GM18499 (cell line): ENCODE data around the gene APEX1.
A peak's percentile ranks its signal among the peaks of the same experiment; 100 is the strongest.
"Not testable (repeated sequence)": the region's sequence is repeated elsewhere in the genome, so short reads cannot be mapped to it uniquely, and the experiment has no call there.

Source experiments
- ATAC-seq: cut with Tn5 transposase; IDR thresholded peaks from one replicate; pipeline ENCODE4 v1.9.1; 2021; ENCODE audit warnings: moderate number of reproducible peaks; ENCODE audit not compliant: insufficient read depth, unreplicated experiment

The APEX1 gene

GRCh38 chr14:20434701-20435581, 20.1 kb upstream of the APEX1 start:
- ATAC-seq = no peak

GRCh38 chr14:20435582-20436362, 19.3 kb upstream of the APEX1 start, which contains the start of gene KLHL33:
KLHL33 (minus strand) TSS chr14:20436166; CDS start chr14:20435811, 355 bp downstream.
- ATAC-seq = no peak

- no peak for ATAC-seq
These were observed 18.7 kb upstream of the APEX1 start for GRCh38 chr14:20436363-20436755.

- no peak for ATAC-seq
These were observed 16.4 kb upstream of the APEX1 start for GRCh38 chr14:20438664-20439063.

GRCh38 chr14:20440465-20440864, 14.6 kb upstream of the APEX1 start:
- no peak for ATAC-seq

GRCh38 chr14:20440882-20441281, 14.1 kb upstream of the APEX1 start:
- ATAC-seq = no peak

GRCh38 chr14:20441461-20441860, 13.6 kb upstream of the APEX1 start:
- ATAC-seq = no peak

- ATAC-seq = not testable (repeated sequence)
These were observed 11.4 kb upstream of the APEX1 start for GRCh38 chr14:20443650-20444049.

- no peak for ATAC-seq
These were observed 8.1 kb upstream of the APEX1 start for GRCh38 chr14:20446889-20447288.

GRCh38 chr14:20452831-20453230, 2.2 kb upstream of the APEX1 start:
- not testable (repeated sequence) for ATAC-seq

- ATAC-seq = peak; percentile 33
These were observed 602 bp downstream of the APEX1 start for GRCh38 chr14:20455355-20456300.

- ATAC-seq = no peak
These were observed 1.9 kb downstream of the APEX1 start for GRCh38 chr14:20456971-20457370.

GRCh38 chr14:20458031-20458789, 3.2 kb downstream of the APEX1 start:
- no peak for ATAC-seq

GRCh38 chr14:20460458-20461224, 5.6 kb downstream of the APEX1 start:
- no peak for ATAC-seq

GRCh38 chr14:20461225-20462141, 6.5 kb downstream of the APEX1 start, which contains the start of gene PIP4P1:
PIP4P1 (minus strand) TSS chr14:20461434; CDS start chr14:20461325, 109 bp downstream.
- peak; percentile 90 for ATAC-seq

- ATAC-seq = no peak
These were observed 13.8 kb downstream of the APEX1 start for GRCh38 chr14:20468764-20469241.

- peak; percentile 89 for ATAC-seq
These were observed 14.3 kb downstream of the APEX1 start, which contains the start of gene PNP for GRCh38 chr14:20469242-20469889. PNP (plus strand) TSS chr14:20469406; CDS start chr14:20469525, 119 bp downstream.
